Measurements from ENCODE around the gene NHERF2. TPM values are rescaled to one million over a fixed set of nuclear protein-coding genes. Genes with fewer than 3 reads are reported as not detected.

The NHERF2 gene
- total and polyA plus RNA-seq, 9 donors, result 6.3 to 118 (median 78.7) TPM

DNA sequence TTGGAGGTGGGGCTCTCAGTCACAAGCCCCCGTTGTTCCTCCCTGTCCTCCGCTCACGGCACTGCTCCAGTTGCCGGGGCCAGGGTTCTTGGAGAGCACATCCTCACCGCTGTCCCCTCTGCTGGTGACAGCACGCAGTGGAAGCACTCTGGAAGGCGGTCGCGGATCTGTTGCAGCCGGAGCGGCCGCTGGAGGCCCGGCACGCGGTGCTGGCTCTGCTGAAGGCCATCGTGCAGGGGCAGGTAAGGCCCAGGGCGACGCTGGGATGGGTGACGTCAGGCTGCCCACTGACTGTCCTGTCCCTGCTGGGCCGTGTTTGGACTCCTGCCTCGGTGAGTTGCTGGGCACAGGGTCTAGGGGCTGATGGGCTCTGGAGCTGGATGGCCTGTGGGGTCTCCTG lies 26.5 kb downstream of the NHERF2 start:
- Histone ChIP-seq H3K27me3 (no peaks in the 10 kb centered on the region), H3K4me3 (no peak overlapping the region), H3K9me3 (no peaks in the 10 kb centered on the region), H3K36me3 (no peaks in the 10 kb centered on the region), H3K4me1 (ENCODE audit: insufficient read depth) (peaks cover 5% of the 10 kb centered on the region), H3K27ac (no peak overlapping the region)
- 91 to 93% (median 92%) methylated on average over 21 of the region's 21 CpGs for WGBS, 3 donors
- TF ChIP-seq, protein P1, sequence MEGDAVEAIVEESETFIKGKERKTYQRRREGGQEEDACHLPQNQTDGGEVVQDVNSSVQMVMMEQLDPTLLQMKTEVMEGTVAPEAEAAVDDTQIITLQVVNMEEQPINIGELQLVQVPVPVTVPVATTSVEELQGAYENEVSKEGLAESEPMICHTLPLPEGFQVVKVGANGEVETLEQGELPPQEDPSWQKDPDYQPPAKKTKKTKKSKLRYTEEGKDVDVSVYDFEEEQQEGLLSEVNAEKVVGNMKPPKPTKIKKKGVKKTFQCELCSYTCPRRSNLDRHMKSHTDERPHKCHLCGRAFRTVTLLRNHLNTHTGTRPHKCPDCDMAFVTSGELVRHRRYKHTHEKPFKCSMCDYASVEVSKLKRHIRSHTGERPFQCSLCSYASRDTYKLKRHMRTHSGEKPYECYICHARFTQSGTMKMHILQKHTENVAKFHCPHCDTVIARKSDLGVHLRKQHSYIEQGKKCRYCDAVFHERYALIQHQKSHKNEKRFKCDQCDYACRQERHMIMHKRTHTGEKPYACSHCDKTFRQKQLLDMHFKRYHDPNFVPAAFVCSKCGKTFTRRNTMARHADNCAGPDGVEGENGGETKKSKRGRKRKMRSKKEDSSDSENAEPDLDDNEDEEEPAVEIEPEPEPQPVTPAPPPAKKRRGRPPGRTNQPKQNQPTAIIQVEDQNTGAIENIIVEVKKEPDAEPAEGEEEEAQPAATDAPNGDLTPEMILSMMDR (IDR thresholded peaks at IDR 0.05), result no peak
- TF ChIP-seq POLR2A (IDR thresholded peaks at IDR 0.05) (no peak), EP300 (IDR thresholded peaks at IDR 0.05) (no peak)
- intact Hi-C loops (cut with DNase I), result no loop called here
- no peak for DNase-seq

DNA sequence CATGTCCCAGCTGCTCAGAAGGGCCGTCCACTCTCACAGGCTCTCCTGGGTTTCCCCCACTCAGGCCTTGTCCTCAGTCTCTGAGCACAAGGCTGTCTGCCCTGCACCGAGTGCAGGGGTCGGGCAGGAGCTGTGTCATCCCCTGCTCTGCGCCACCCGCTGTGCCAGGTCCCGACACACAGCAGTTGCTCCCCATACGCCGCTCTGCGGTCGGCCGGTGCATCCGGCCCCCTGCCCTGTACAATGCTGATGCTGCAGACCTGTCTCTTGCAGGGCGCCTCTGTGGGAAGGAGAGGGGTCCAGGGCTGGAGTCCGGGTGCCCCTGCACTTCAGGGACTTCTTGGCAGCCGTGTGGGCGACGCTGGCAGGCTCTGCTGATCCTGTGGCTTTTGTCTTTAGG lies 27.2 kb downstream of the NHERF2 start:
- H3K4me3 ChIP-seq, result no peak overlapping the region
- no peak for TF ChIP-seq POLR2A (IDR thresholded peaks at IDR 0.05)
- WGBS, 3 donors, result 90 to 92% (median 91%) methylated on average over 17 of the region's 17 CpGs
- H3K9me3 ChIP-seq, result no peaks in the 10 kb centered on the region
- H3K27ac ChIP-seq, result no peak overlapping the region
- intact Hi-C loops (cut with DNase I), result no loop called here
- H3K4me1 ChIP-seq (ENCODE audit: insufficient read depth), result peaks cover 1% of the 10 kb centered on the region
- no peaks in the 10 kb centered on the region for H3K36me3 ChIP-seq
- no peak for DNase-seq
- no peaks in the 10 kb centered on the region for H3K27me3 ChIP-seq

DNA sequence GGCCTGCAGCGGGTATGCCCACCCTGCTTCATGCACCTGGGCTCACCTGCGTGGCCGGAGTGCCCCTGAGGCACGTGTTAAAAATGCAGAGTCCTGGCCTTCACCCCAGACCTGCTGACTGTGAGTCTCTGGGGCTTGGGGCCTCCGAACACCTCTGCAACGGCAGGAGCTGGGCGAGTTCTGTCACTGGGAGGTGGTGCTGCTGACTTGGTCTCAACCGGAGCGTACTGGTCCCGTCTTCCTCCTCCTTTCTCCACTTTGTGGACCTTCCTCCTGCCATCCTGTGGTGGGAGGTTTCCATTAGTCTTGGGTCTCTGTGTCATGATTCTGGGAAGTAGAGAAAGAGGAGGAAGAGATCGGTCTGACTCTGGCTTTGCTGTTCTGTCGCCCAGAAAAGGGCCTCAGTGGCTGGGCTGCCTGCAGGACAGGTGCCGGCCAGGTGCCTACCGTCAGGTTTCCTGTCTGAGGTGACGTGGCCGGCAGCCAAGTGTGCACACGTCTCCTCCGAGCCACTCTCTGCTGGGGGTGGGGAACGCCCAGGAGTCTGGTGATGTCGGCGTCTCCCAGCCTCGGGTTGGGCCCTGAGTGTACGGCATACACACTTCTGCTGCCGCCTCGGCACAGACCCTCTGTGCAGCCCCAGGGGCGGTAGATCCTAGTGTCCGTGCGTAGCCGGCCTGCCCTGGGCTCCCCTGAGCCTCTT lies 28.0 kb downstream of the NHERF2 start:
- WGBS, 3 donors, result 84 to 86% (median 85%) methylated on average over 28 to 29 of the region's 29 CpGs
- H3K27ac ChIP-seq, result no peak overlapping the region
- no peaks in the 10 kb centered on the region for H3K9me3 ChIP-seq
- no peak for DNase-seq
- no peaks in the 10 kb centered on the region for H3K27me3 ChIP-seq
- H3K4me1 ChIP-seq (ENCODE audit: insufficient read depth), result no peaks in the 10 kb centered on the region
- no peak for TF ChIP-seq POLR2A (IDR thresholded peaks at IDR 0.05)
- no peak for TF ChIP-seq EP300 (IDR thresholded peaks at IDR 0.05)
- TF ChIP-seq, protein P1 (IDR thresholded peaks at IDR 0.05), result no peak
- intact Hi-C loops (cut with DNase I), result no loop called here
- no peak overlapping the region for H3K4me3 ChIP-seq
- H3K36me3 ChIP-seq, result no peaks in the 10 kb centered on the region

DNA sequence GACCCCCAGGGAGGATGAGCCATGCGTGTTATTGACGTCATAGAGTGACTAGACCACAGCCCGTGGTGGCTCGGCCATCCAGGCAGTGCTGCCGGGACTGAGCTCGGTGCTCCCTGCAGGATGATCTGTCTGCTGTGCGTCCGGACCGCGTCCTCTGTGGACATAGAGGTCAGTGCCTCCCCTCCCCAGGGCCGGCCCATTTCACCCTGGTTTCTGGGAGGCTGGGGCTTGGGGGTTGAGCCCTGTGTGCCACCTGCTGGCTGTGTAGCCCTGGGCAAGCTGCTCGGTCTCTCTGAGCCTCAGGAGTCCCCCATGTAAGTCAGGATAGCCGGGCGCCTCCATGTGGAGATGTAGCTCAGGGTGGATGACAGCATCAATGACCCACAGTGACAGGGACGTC lies 29.4 kb downstream of the NHERF2 start:
- H3K4me1 ChIP-seq (ENCODE audit: insufficient read depth), result no peaks in the 10 kb centered on the region
- no peak for DNase-seq
- no peaks in the 10 kb centered on the region for H3K36me3 ChIP-seq
- WGBS, 3 donors, result 67 to 71% (median 69%) methylated on average over 14 to 15 of the region's 15 CpGs
- no peaks in the 10 kb centered on the region for H3K27me3 ChIP-seq
- TF ChIP-seq EP300 (IDR thresholded peaks at IDR 0.05) (no peak), POLR2A (IDR thresholded peaks at IDR 0.05) (no peak)
- TF ChIP-seq, protein P1 (IDR thresholded peaks at IDR 0.05), result no peak
- H3K4me3 ChIP-seq, result no peak overlapping the region
- intact Hi-C loops (cut with DNase I), result no loop called here
- H3K27ac ChIP-seq, result no peak overlapping the region
- H3K9me3 ChIP-seq, result no peaks in the 10 kb centered on the region

DNA sequence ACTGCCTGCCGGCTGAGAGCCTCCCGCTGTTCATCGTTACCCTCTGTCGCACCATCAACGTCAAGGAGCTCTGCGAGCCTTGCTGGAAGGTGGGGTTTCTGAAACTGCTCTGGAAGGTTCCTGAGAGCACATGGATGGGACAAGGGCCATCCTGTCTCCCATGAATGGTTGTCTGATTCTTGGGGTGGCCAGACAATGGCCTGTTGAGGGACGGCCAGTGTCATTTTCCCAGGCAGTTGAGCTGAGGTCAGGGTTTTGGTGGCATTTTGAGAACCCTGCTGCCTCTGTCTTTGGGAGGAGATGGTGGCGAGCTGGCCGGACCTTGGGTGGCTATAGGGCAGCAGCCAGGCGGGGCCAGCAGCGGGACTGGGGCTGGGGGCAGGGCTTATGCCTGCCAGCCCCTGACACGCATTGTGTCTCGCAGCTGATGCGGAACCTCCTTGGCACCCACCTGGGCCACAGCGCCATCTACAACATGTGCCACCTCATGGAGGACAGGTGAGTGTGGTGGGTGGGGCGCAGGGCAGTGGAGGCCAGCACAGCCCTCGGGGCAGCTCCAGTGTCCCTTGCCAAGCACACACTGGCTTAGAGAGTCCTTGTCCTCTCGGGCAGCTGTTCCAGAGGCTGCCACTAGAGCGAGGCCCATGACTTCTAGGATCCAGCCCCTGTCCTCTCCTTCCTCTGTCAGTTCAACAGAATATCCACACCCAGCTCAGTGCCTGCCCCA lies 30.1 kb downstream of the NHERF2 start:
- no peak for DNase-seq
- no peaks in the 10 kb centered on the region for H3K27me3 ChIP-seq
- no peak overlapping the region for H3K4me3 ChIP-seq
- no peak overlapping the region for H3K27ac ChIP-seq
- intact Hi-C loops (cut with DNase I), result no loop called here
- WGBS, 3 donors, result 82 to 89% (median 88%) methylated on average over 18 to 19 of the region's 19 CpGs
- H3K4me1 ChIP-seq (ENCODE audit: insufficient read depth), result no peaks in the 10 kb centered on the region
- H3K9me3 ChIP-seq, result no peaks in the 10 kb centered on the region
- no peak for TF ChIP-seq EP300 (IDR thresholded peaks at IDR 0.05)
- TF ChIP-seq POLR2A (IDR thresholded peaks at IDR 0.05), result no peak
- TF ChIP-seq, protein P1 (IDR thresholded peaks at IDR 0.05), result no peak
- no peaks in the 10 kb centered on the region for H3K36me3 ChIP-seq
